GM04503 (cell line): Measurements from ENCODE around the gene AFM.
A peak's percentile ranks its signal among the peaks of the same experiment; 100 is the strongest.
"Not testable (repeated sequence)": the region's sequence is repeated elsewhere in the genome, so short reads cannot be mapped to it uniquely, and the experiment has no call there.

Source experiments
- DNase-seq: peaks from one replicate; pipeline ENCODE4 v3.0.0-alpha.2; 2012; ENCODE audit warnings: low read depth

The AFM gene

GRCh38 chr4:73505567-73505966 lies 24.0 kb downstream of the AFM start:
- DNase-seq, result no peak

GRCh38 chr4:73507541-73507940 lies 26.0 kb downstream of the AFM start:
- DNase-seq, result no peak

- no peak for DNase-seq
Observed at GRCh38 chr4:73508651-73509050, 27.1 kb downstream of the AFM start.

- no peak for DNase-seq
Observed at GRCh38 chr4:73518340-73518739, 36.8 kb downstream of the AFM start.

- DNase-seq, result peak; percentile 11
Observed at GRCh38 chr4:73520821-73521220, 39.3 kb downstream of the AFM start.

GRCh38 chr4:73523126-73523525 lies 41.6 kb downstream of the AFM start:
- no peak for DNase-seq

GRCh38 chr4:73525611-73526010 lies 44.1 kb downstream of the AFM start:
- no peak for DNase-seq

GRCh38 chr4:73527196-73527595 lies 45.7 kb downstream of the AFM start:
- DNase-seq, result no peak

- no peak for DNase-seq
Observed at GRCh38 chr4:73528171-73528570, 46.6 kb downstream of the AFM start.

GRCh38 chr4:73533515-73534422 lies 52.2 kb downstream of the AFM start:
- DNase-seq, result no peak

GRCh38 chr4:73538162-73538561 lies 56.6 kb downstream of the AFM start:
- no peak for DNase-seq

GRCh38 chr4:73539386-73539785 lies 57.8 kb downstream of the AFM start:
- DNase-seq, result no peak

GRCh38 chr4:73540826-73541225 lies 59.3 kb downstream of the AFM start:
- DNase-seq, result no peak

- no peak for DNase-seq
Observed at GRCh38 chr4:73541251-73541650, 59.7 kb downstream of the AFM start.

GRCh38 chr4:73544620-73545019 lies 63.1 kb downstream of the AFM start:
- DNase-seq, result no peak

- DNase-seq, result not testable (repeated sequence)
Observed at GRCh38 chr4:73550865-73551264, 69.3 kb downstream of the AFM start.
